Calu3 (cell line): ENCODE measurements around the gene SGF29. TPM values are rescaled to one million over a fixed set of nuclear protein-coding genes. Genes with fewer than 3 reads are reported as not detected.

Experiments
- BruUV-seq: library from RNA; stranded (reverse); fragments of 400-500 nt; replicated peaks from 2 replicates; lab custom pipeline; 2021; lab: Mats Ljungman, UMichigan
- CTCF ChIA-PET: fragments of 300-600 bp; sonication (Branson Sonifier 250); formaldehyde crosslinking; loops from one replicate; lab custom pipeline; 2022; ENCODE audit warnings: antibody characterized with exemption; lab: Charles Lee
- DNase-seq: peaks from one replicate; pipeline ENCODE4 v3.0.0; 2022
- H3K27ac Mint-ChIP-seq: one replicate; pipeline ENCODE4 v1.8.0; 2022; ENCODE audit warnings: mixed read lengths; ENCODE audit not compliant: unreplicated experiment
- H3K27me3 Mint-ChIP-seq: one replicate; pipeline ENCODE4 v1.8.0; 2022; ENCODE audit warnings: mixed read lengths; ENCODE audit not compliant: unreplicated experiment
- H3K36me3 Mint-ChIP-seq: one replicate; pipeline ENCODE4 v1.8.0; 2022; ENCODE audit warnings: mild to moderate bottlenecking, moderate library complexity, mixed read lengths; ENCODE audit not compliant: insufficient read depth, unreplicated experiment
- H3K4me1 Mint-ChIP-seq: one replicate; pipeline ENCODE4 v1.8.0; 2022; ENCODE audit warnings: mild to moderate bottlenecking, low read depth, mixed read lengths; ENCODE audit not compliant: unreplicated experiment
- H3K4me3 Mint-ChIP-seq: one replicate; pipeline ENCODE4 v1.8.0; 2022; ENCODE audit warnings: mild to moderate bottlenecking, low read depth, moderate library complexity, mixed read lengths; ENCODE audit not compliant: unreplicated experiment
- H3K9me3 Mint-ChIP-seq: one replicate; pipeline ENCODE4 v1.8.0; 2022; ENCODE audit warnings: low read depth, mixed read lengths; ENCODE audit not compliant: unreplicated experiment
- intact Hi-C: fragments of 100-400 bp; cut with micrococcal nuclease; formaldehyde crosslinking; loops from one replicate; pipeline ENCODE4 v1.10.0; 2022; ENCODE audit not compliant: unreplicated experiment
- total RNA-seq: library from RNA; stranded (reverse); gene quantifications from 2 replicates; pipeline ENCODE4 v1.2.3, GENCODE V29; 2022
- TF ChIP-seq, protein P1 (sequence below): fragments of 200-600 bp; IDR thresholded peaks from one replicate; pipeline ENCODE4 v1.8.0; 2022; ENCODE audit warnings: antibody characterized with exemption; ENCODE audit not compliant: unreplicated experiment

Gene SGF29
- total RNA-seq, 1 experiment from 2014 or later = 31.0 TPM

DNA sequence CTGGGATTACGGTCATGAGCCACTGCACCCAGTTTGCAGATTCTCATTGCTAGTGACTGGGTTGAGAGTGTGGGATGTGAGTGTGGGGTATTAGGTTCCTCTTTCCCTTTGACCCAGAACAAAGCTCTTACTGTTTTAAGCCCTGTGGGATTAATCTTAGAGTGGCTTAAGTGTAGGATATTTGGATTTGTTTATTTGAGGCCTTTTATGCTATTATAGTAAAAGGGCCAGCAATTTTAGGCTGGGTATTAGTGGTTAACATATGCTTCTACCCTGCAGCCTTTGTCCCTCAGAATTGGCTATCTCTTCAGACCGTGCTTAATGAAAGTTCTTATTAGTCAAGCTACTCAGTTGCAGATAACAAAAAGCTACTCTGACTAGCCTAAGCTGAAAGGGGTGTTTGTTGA is 3.2 kb downstream of the SGF29 start:
- Mint-ChIP-seq H3K4me3 (no peak overlapping the region), H3K27me3 (no peaks in the 10 kb centered on the region), H3K4me1 (peaks cover 11% of the 10 kb centered on the region), H3K36me3 (peaks cover 41% of the 10 kb centered on the region), H3K27ac (no peak overlapping the region), H3K9me3 (no peaks in the 10 kb centered on the region)
- CTCF ChIA-PET = interaction anchor here (0.6 kb wide), 1 partner anchor 11 kb away, joined by 3 read pairs; no protein-coding TSS in a partner anchor
- DNase-seq = no peak
- BruUV-seq = no TSS peak
- TF ChIP-seq, protein P1, sequence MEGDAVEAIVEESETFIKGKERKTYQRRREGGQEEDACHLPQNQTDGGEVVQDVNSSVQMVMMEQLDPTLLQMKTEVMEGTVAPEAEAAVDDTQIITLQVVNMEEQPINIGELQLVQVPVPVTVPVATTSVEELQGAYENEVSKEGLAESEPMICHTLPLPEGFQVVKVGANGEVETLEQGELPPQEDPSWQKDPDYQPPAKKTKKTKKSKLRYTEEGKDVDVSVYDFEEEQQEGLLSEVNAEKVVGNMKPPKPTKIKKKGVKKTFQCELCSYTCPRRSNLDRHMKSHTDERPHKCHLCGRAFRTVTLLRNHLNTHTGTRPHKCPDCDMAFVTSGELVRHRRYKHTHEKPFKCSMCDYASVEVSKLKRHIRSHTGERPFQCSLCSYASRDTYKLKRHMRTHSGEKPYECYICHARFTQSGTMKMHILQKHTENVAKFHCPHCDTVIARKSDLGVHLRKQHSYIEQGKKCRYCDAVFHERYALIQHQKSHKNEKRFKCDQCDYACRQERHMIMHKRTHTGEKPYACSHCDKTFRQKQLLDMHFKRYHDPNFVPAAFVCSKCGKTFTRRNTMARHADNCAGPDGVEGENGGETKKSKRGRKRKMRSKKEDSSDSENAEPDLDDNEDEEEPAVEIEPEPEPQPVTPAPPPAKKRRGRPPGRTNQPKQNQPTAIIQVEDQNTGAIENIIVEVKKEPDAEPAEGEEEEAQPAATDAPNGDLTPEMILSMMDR = no peak
- intact Hi-C loops = no loop called here

DNA sequence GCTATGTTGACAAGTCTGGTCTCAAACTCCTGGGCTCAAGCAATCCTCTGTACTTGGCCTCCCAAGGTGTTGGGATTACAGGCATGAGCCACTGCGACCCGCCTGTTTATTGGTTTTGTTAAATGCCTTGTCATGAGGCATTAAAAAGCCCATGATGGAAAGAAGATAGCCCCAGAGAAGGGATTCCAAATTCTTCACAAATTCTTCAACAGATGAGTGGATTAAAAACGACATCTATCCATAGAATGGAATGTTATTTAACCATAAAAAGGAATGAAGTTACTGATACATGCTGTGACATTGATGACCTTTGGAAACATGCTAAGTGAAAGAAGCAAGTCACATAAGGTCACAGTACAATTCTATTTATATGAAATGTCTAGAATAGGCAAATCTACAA is 4.7 kb downstream of the SGF29 start:
- Mint-ChIP-seq H3K9me3 (no peaks in the 10 kb centered on the region), H3K27ac (no peak overlapping the region), H3K4me3 (no peak overlapping the region), H3K27me3 (no peaks in the 10 kb centered on the region), H3K4me1 (peaks cover 11% of the 10 kb centered on the region), H3K36me3 (peaks cover 39% of the 10 kb centered on the region)
- no TSS peak for BruUV-seq
- CTCF ChIA-PET = interaction anchor here (0.7 kb wide), 1 partner anchor 57 kb away, joined by 4 read pairs; no protein-coding TSS in a partner anchor
- intact Hi-C loops = no loop called here
- DNase-seq = no peak
- TF ChIP-seq, protein P1 = no peak

DNA sequence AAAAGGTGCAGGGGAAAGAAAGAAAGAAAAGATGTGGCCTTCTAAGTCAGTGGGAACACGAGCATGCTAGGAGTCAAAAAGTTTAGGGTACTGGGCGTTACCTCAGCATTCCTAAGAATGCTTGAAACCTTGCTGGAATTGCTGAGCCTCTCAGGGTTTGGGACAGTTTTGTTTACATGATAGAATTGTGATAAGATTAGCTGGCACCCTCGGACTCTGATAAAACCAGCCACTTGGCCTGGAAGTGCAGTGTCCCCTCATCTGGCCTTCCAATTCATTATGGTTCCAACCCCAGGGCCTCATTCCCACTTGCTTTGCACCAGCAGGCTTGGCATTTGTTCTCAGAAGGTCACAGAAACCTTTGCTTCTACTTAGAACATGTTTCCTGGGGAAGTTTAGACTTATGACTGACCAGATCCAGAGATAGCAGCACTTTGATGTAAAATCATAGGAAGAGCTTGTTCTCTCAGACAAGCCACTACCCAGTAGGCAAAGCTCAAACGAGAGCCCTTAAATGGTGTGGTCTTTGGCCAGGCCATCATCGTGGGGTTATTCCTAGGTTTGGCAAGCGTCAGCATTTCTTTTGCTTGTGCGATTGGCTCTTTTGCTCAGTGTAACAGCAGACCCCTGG is 8.0 kb downstream of the SGF29 start:
- Mint-ChIP-seq H3K4me3 (no peak overlapping the region), H3K27ac (no peak overlapping the region), H3K9me3 (peaks cover 3% of the 10 kb centered on the region), H3K4me1 (no peaks in the 10 kb centered on the region), H3K36me3 (peaks cover 17% of the 10 kb centered on the region), H3K27me3 (no peaks in the 10 kb centered on the region)
- BruUV-seq = no TSS peak
- intact Hi-C loops = no loop called here
- CTCF ChIA-PET = no interaction called here
- TF ChIP-seq, protein P1 = no peak
- no peak for DNase-seq

DNA sequence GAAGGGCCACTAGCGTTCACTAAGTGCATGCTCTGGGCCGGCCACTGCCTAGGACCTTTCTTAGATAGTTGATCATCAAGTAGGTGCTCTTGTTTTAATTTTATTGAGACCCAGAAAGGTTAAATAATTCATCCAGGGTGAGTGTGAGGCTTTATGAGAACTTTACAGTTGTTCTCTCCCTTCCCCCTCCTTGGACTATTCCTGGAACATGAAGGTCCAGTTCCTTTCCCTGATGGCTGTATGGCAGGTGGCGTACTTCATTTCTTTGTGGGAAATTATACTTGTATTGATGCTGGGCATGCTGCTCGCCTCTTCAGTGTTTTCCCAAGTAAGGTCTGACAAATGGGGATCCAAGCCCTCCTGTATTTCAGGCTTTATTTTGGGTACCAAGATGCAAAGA is 8.5 kb downstream of the SGF29 start:
- H3K27ac Mint-ChIP-seq = no peak overlapping the region
- no peaks in the 10 kb centered on the region for H3K27me3 Mint-ChIP-seq
- TF ChIP-seq, protein P1 = no peak
- H3K9me3 Mint-ChIP-seq = peaks cover 3% of the 10 kb centered on the region
- H3K36me3 Mint-ChIP-seq = peaks cover 12% of the 10 kb centered on the region
- CTCF ChIA-PET = no interaction called here
- intact Hi-C loops = no loop called here
- no peak overlapping the region for H3K4me3 Mint-ChIP-seq
- no peak for DNase-seq
- H3K4me1 Mint-ChIP-seq = no peaks in the 10 kb centered on the region
- BruUV-seq = no TSS peak
